Measurements from ENCODE around the gene CRYBG3.
"Not testable (repeated sequence)": the region's sequence is repeated elsewhere in the genome, so short reads cannot be mapped to it uniquely, and the experiment has no call there.

CRYBG3 gene

DNA sequence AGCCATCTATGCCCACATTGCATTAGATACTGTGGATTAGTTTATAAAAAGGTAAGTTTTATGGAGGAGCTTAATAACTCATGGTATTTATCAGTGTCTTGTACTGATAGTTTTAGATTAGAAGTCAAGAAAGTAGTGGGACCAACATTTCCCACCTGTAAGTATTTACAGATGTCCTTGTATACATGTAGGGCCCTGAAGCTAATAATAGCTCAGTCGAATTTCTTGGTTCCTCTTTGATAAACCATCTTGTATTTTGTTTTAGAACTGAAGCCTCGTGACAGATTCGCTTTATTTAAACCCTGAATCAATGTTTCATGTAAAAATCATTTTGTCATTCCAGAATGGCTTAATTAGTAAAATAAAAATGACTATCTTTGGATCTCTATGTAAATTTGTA lies 73.4 kb downstream of the CRYBG3 start:
- H3K27ac Mint-ChIP-seq: no peak overlapping the region
- no peak overlapping the region for H3K4me3 Mint-ChIP-seq
- peaks cover 0 to 2% of the 10 kb centered on the region in 2 donors for H3K36me3 Mint-ChIP-seq
- no peaks in the 10 kb centered on the region for H3K27me3 Mint-ChIP-seq
- no peak for ATAC-seq (replicated peaks)
- H3K9me3 Mint-ChIP-seq: no peaks in the 10 kb centered on the region
- DNase-seq: no peak
- H3K4me1 Mint-ChIP-seq: peaks cover 2 to 12% of the 10 kb centered on the region in 2 donors

DNA sequence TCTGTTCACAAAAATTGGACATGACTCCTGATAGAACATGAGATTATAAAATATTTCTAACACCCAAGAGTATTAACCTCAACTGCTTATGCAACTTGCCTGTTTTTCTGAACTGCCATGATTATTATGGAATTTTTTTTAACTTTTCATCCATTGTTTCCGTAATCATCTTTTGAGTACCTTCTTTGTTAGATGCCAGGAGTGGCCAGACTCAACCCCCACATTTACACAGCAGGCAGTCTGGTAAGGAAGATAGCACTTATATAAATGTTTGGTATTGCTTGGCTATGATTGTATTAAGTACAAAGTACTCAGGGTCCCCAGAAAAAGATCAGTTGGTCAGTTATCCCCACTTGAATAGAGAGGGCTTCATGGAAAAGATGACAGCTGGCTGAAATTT lies 74.3 kb downstream of the CRYBG3 start:
- no peaks in the 10 kb centered on the region for H3K27me3 Mint-ChIP-seq
- no peak overlapping the region for H3K4me3 Mint-ChIP-seq
- ATAC-seq (replicated peaks): no peak
- no peak for DNase-seq
- peaks cover 2 to 3% of the 10 kb centered on the region in 2 donors for H3K36me3 Mint-ChIP-seq
- H3K9me3 Mint-ChIP-seq: no peaks in the 10 kb centered on the region
- H3K4me1 Mint-ChIP-seq: peaks cover 2 to 12% of the 10 kb centered on the region in 2 donors
- no peak overlapping the region for H3K27ac Mint-ChIP-seq

DNA sequence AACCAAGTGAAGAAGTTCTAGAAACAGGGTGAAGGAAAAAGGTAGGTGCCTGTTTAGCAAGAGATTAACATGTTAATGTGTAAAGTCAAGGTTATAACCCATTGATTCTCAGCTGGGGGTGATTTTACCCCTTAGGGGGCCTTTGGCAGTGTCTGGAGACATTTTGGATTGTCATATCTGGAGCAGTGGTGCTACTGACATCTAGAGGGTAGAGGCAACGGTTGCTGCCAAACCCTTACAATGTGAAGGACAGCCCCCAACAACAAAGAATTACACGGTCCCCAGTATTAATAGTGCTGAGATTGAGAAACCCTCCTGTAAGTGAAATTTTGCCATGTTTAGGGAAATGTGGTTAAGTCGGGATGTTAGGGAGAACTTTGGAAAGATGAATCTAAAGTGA lies 74.7 kb downstream of the CRYBG3 start:
- Mint-ChIP-seq H3K27ac (no peak overlapping the region), H3K9me3 (no peaks in the 10 kb centered on the region), H3K27me3 (no peaks in the 10 kb centered on the region), H3K4me3 (no peak overlapping the region), H3K36me3 (peaks cover 2 to 3% of the 10 kb centered on the region in 2 donors), H3K4me1 (peaks cover 2 to 12% of the 10 kb centered on the region in 2 donors)
- ATAC-seq (replicated peaks) (no peak), DNase-seq (no peak)

DNA sequence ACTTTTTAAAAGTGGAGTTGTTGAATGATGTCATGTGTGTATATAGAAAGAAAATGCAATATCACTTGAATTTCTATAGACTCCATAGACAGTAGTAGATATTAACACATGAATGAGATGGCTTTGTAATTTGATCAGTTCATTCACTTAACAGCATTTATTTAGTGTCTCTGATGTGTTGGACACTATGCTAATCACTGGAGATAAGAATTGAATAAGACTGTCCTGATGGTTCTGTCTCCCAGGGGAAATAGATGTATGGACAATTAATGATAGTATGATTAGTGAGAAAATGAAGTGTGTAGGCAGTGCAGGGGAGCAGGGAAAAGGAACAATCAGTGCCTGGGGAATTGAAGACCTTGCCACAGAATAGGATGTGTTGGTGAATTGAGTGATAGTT lies 77.5 kb downstream of the CRYBG3 start:
- no peak overlapping the region for H3K4me3 Mint-ChIP-seq
- no peaks in the 10 kb centered on the region for H3K9me3 Mint-ChIP-seq
- no peak overlapping the region for H3K27ac Mint-ChIP-seq
- H3K36me3 Mint-ChIP-seq: peaks cover 0 to 3% of the 10 kb centered on the region in 2 donors
- ATAC-seq (replicated peaks) (no peak), DNase-seq (no peak)
- H3K4me1 Mint-ChIP-seq: peaks cover 2 to 12% of the 10 kb centered on the region in 2 donors
- no peaks in the 10 kb centered on the region for H3K27me3 Mint-ChIP-seq

DNA sequence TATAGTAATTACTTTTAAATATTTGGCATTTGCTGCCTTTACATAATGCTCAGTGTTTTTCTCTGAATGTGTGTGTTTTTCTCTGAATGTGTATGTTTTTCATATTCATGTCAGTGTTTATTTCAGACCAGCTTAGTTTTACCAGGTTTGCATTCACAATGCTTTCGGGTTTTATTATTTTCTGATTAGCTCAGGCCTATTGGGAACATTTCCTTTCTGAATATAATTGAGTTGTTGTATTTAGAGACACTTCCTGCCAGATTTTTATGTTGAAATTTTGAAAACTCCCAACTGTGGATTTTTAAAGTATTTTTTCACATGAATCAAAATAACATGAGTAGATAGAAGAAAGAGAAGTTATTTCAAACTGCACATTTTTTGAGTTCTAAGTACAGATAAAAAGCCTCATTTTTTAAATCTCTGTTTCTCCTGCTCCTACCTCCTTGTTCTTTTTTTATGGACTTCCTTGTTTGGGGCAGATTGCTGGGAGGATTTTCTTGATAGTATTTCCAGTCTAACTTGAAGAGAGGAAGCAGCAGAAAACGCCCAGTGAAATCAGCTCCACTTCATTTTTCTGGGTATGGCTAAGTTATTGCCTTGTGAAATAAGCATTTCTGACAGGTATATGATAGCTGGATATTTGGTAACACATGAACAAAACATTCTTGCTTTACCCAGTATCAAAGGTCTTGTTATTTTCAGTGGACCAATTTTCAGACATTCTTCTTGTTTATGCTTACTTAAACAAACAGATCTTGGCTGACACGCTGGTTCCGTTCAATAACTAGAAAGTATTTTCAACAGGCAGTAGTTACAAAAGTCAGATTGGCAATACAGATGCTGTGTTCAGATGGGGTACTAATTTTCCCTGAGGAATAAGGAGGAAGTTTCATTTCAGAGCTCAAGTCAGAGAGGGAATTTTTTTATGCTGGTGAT lies 79.8 kb downstream of the CRYBG3 start:
- DNase-seq (no peak), ATAC-seq (replicated peaks) (no peak)
- no peak overlapping the region for H3K27ac Mint-ChIP-seq
- H3K36me3 Mint-ChIP-seq: peaks cover 0 to 3% of the 10 kb centered on the region in 2 donors
- no peaks in the 10 kb centered on the region for H3K4me1 Mint-ChIP-seq
- no peaks in the 10 kb centered on the region for H3K9me3 Mint-ChIP-seq
- H3K27me3 Mint-ChIP-seq: no peaks in the 10 kb centered on the region
- H3K4me3 Mint-ChIP-seq: no peak overlapping the region

DNA sequence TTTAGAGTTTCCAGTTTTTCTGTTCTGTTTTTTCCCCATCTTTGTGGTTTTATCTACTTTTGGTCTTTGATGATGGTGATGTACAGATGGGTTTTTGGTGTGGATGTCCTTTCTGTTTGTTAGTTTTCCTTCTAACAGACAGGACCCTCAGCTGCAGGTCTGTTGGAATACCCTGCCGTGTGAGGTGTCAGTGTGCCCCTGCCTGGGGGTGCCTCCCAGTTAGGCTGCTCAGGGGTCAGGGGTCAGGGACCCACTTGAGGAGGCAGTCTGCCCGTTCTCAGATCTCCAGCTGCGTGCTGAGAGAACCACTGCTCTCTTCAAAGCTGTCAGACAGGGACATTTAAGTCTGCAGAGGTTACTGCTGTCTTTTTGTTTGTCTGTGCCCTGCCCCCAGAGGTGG lies 88.0 kb downstream of the CRYBG3 start:
- not testable (repeated sequence) for H3K27me3 Mint-ChIP-seq; DNase-seq; H3K36me3 Mint-ChIP-seq; H3K4me1 Mint-ChIP-seq; ATAC-seq (replicated peaks); H3K9me3 Mint-ChIP-seq; H3K27ac Mint-ChIP-seq; H3K4me3 Mint-ChIP-seq

DNA sequence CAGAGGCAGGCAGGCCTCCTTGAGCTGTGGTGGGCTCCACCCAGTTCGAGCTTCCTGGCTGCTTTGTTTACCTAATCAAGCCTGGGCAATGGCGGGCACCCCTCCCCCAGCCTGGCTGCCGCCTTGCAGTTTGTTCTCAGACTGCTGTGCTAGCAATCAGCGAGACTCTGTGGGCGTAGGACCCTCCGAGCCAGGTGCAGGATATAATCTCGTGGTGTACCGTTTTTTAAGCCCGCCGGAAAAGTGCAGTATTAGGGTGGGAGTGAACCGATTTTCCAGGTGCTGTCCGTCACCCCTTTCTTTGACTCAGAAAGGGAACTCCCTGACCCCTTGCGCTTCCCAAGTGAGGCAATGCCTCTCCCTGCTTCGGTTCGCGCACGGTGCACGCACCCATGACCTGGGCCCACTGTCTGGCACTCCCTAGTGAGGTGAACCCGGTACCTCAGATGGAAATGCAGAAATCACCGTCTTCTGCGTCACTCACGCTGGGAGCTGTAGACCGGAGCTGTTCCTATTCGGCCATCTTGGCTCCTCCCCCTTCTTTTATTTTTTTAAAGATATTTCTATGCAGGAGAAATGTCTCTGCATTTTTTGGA lies 88.5 kb downstream of the CRYBG3 start:
- not testable (repeated sequence) for H3K27me3 Mint-ChIP-seq; ATAC-seq (replicated peaks); H3K4me3 Mint-ChIP-seq; H3K9me3 Mint-ChIP-seq; H3K27ac Mint-ChIP-seq; H3K4me1 Mint-ChIP-seq; DNase-seq
- peaks cover 3 to 13% of the 10 kb centered on the region in 2 donors for H3K36me3 Mint-ChIP-seq

DNA sequence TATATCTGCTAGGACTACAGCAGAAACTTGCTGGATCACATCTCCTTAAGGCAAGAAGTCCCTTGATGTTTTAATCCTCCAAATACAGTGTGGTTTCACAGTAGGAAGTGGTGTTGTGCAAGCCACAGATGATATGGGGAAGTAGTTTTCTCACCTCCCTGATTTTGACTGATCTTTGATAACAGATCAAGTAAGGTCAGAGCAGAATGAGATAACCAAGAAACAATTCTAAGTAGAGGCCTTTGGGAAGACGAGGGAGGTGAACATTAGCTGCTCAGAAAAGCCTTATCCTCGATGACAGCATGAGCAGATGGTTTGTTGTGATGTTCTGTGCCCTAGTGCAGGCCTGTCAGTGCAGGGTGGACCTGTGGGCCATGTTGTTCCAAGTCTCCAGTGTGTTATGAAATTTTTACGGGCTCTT lies 89.1 kb downstream of the CRYBG3 start:
- H3K9me3 Mint-ChIP-seq: peaks cover 0 to 2% of the 10 kb centered on the region in 2 donors
- DNase-seq (no peak), ATAC-seq (replicated peaks) (peak; percentile 46)
- peaks cover 0 to 3% of the 10 kb centered on the region in 2 donors for H3K4me1 Mint-ChIP-seq
- H3K27me3 Mint-ChIP-seq: no peaks in the 10 kb centered on the region
- H3K4me3 Mint-ChIP-seq: no peak overlapping the region
- H3K36me3 Mint-ChIP-seq: peaks cover 4 to 15% of the 10 kb centered on the region in 2 donors
- H3K27ac Mint-ChIP-seq: no peak overlapping the region

DNA sequence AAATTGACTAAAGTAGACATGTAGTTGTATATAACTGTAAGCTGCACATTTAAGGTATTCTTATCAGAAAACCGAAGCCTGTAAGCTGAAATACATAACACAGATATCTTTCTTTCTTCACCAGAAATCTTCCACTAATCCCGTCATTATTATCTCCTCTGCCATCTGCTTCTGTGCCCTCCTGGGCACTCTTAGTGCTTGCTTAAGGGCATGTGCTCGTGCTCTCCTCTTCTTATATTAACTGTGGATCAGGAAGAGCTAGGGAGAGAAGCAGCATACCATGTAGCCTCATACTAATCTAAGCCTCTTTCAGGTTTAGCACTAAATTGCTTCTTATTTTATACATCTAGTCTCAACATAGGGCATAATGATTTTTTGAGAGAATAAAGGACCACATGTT lies 89.6 kb downstream of the CRYBG3 start:
- H3K27ac Mint-ChIP-seq: no peak overlapping the region
- ATAC-seq (replicated peaks): no peak
- peaks cover 6 to 15% of the 10 kb centered on the region in 2 donors for H3K36me3 Mint-ChIP-seq
- H3K4me1 Mint-ChIP-seq: peaks cover 0 to 3% of the 10 kb centered on the region in 2 donors
- no peak overlapping the region for H3K4me3 Mint-ChIP-seq
- peaks cover 0 to 2% of the 10 kb centered on the region in 2 donors for H3K9me3 Mint-ChIP-seq
- no peak for DNase-seq
- no peaks in the 10 kb centered on the region for H3K27me3 Mint-ChIP-seq

DNA sequence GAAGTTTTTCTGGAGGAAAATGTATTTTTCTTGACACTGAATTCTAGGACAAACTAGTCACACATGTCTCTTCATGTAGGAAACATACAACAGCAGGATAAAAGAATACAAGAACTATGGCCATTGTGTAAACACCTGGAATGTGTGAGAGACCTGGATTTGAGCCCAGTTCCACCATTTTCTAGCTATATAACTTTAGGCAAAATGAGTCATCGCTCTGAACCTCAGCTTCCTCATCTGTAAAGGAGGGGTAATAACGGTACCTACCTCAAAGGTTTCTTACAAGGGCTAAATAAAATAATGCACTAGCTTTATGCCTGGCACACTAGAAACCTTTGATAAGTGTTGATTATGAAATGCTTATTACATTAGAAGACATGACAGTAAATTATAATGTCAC lies 92.6 kb downstream of the CRYBG3 start:
- Mint-ChIP-seq H3K4me1 (peaks cover 0 to 3% of the 10 kb centered on the region in 2 donors), H3K27me3 (no peaks in the 10 kb centered on the region), H3K27ac (no peak overlapping the region), H3K9me3 (no peaks in the 10 kb centered on the region), H3K36me3 (peaks cover 15 to 26% of the 10 kb centered on the region in 2 donors), H3K4me3 (no peak overlapping the region)
- DNase-seq: no peak
- ATAC-seq (replicated peaks): no peak

DNA sequence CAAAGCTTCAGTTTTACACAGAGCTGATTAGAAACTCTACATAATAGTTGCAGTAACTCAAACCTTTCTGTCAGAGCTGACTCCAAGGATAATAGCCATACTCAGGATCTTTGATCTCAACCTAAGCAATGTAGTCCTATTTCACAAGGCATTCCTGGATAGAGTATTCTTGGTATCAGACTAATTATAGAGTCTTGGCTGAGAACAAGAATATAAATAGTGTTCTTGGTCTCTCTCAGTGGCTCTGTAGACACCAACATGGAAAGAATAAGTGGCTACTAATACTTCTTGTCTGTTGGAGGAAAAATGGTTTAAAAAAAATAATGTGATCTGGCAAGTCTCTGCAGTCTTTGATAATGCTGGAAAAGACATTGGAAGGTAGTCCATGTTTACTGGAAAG lies 94.8 kb downstream of the CRYBG3 start:
- Mint-ChIP-seq H3K27me3 (no peaks in the 10 kb centered on the region), H3K4me3 (no peak overlapping the region), H3K4me1 (no peaks in the 10 kb centered on the region), H3K36me3 (peaks cover 24 to 44% of the 10 kb centered on the region in 2 donors), H3K9me3 (no peaks in the 10 kb centered on the region), H3K27ac (no peak overlapping the region)
- ATAC-seq (replicated peaks): no peak
- DNase-seq: no peak

DNA sequence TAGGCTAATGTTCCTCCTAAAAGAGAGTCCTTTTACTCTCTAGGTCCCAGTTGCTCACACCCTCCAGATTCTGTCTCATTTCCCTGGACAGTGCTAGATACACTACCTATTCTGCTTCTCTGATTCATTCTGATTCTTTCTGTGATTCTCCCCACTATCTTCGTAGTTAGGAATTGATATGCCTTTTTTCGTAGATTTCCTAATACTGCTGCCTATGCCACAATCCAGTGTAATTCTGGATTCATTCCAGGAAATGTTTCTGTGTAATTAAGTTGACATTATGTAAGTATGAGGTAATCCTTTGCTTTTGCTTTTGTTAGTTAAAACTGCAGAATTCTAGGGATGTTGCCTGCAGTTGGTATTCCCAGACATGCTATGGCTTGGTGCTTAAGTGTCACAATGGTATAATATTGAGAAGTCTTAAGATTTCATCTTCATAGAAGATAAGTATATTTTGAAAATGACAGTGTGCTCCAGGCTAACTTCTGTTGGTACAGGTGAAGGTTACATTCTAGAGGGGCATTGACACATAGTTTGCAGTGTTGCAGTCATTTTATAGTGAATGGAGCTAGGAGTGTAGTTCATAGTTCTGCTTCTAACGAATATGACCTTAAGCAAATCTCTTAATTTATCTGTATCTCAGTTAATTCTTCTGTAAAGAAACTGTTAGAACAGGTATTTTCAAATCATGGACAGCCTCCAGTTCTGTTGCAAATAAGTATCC lies 96.2 kb downstream of the CRYBG3 start:
- Mint-ChIP-seq H3K27ac (no peak overlapping the region), H3K4me1 (no peaks in the 10 kb centered on the region), H3K4me3 (no peak overlapping the region), H3K9me3 (peaks cover 1 to 4% of the 10 kb centered on the region in 2 donors), H3K27me3 (no peaks in the 10 kb centered on the region), H3K36me3 (peaks cover 34 to 55% of the 10 kb centered on the region in 2 donors)
- no peak for ATAC-seq (replicated peaks)
- DNase-seq: no peak

DNA sequence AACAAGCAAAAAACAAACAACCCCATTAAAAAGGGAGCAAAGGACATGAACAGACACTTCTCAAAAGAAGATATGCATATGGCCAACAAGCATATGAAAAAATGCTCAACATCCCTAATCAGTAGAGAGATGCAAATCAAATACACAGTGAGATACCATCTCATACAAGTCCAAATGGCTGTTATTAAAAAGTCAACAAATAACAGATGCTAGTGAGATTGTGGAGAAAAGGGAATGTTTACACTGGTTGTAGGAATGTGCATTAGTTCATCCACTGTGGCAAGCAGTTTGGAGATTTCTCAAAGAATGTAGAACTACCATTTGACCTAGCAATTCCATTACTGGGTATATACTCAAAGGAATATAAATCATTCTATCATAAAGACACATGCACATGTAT lies 105.9 kb downstream of the CRYBG3 start:
- Mint-ChIP-seq H3K9me3 (peaks cover 0 to 4% of the 10 kb centered on the region in 2 donors), H3K4me1 (no peaks in the 10 kb centered on the region), H3K27me3 (no peaks in the 10 kb centered on the region), H3K27ac (no peak overlapping the region), H3K36me3 (peaks cover 23 to 28% of the 10 kb centered on the region in 2 donors), H3K4me3 (no peak overlapping the region)
- DNase-seq (no peak), ATAC-seq (replicated peaks) (no peak)

DNA sequence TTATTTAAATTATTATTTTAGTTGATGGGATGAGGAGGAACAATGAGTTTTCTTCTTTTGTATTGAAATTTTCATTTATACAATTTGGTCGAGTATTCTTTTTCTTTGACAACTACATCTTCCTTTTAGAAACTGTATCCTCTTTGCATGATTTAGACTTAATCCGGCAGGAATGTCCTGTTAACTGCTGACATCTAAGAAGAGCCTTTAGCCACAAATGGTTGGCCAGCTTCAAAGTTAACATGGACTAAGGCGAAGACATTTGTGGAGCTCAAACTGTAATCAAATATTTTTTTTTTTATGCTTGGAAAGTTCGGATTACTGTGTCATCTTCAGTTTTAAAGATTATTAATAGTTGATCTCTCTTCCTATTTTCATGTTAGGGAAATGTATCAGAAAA lies 107.2 kb downstream of the CRYBG3 start:
- H3K4me1 Mint-ChIP-seq: no peaks in the 10 kb centered on the region
- H3K27ac Mint-ChIP-seq: no peak overlapping the region
- ATAC-seq (replicated peaks) (no peak), DNase-seq (no peak)
- peaks cover 17 to 21% of the 10 kb centered on the region in 2 donors for H3K36me3 Mint-ChIP-seq
- H3K4me3 Mint-ChIP-seq: no peak overlapping the region
- peaks cover 0 to 3% of the 10 kb centered on the region in 2 donors for H3K9me3 Mint-ChIP-seq
- H3K27me3 Mint-ChIP-seq: no peaks in the 10 kb centered on the region
